Endothelial cell of umbilical vein (primary cell): ENCODE data around the gene NCOA7. TPM values are rescaled to one million over a fixed set of nuclear protein-coding genes. Genes with fewer than 3 reads are reported as not detected.

ENCODE experiments used
- BruUV-seq: library from RNA; stranded (reverse); fragments of 400-500 nt; replicated peaks from 2 replicates; lab custom pipeline; 2021; lab: Mats Ljungman, UMichigan
- CTCF ChIA-PET: fragments of 300-600, 350-600 bp; sonication (Branson Sonifier 250); formaldehyde crosslinking; loops from one replicate; lab custom pipeline; 2021; ENCODE audit warnings: antibody characterized with exemption, inconsistent platforms; lab: Charles Lee
- POLR2A ChIA-PET: fragments of 300-600, 350-600 bp; sonication (Branson Sonifier 250); formaldehyde crosslinking; loops from one replicate; lab custom pipeline; 2021; ENCODE audit warnings: antibody characterized with exemption, inconsistent platforms; lab: Charles Lee
- DNase-seq: peaks from one replicate; pipeline ENCODE4 v3.0.0-alpha.2; 2011; ENCODE audit warnings: low read depth, low spot score
- FAIRE-seq: peaks from 2 replicates; lab custom pipeline; 2011; peaks lifted over from hg19 to GRCh38; lab: Jason Lieb, UNC
- H2AFZ ChIP-seq: 2 replicates; pipeline ENCODE4 v1.6.0; 2012; ENCODE audit warnings: low read depth, low read length, control low read depth, inconsistent platforms
- H3K27ac ChIP-seq: 2 replicates; pipeline ENCODE4 v1.5.1; 2011; ENCODE audit warnings: low read depth, mild to moderate bottlenecking, control low read depth, low read length, moderate library complexity; ENCODE audit not compliant: insufficient read depth
- H3K27me3 ChIP-seq, 2 experiments: 2 replicates each; pipeline versions ENCODE4 v1.6.0 to v1.6.1; 2011; ENCODE audit warnings: low read length in 2 of 2, mixed read lengths in 1 of 2; ENCODE audit not compliant: control insufficient read depth in 2 of 2, insufficient read depth in 2 of 2
- H3K36me3 ChIP-seq, 2 experiments: 2 replicates in 1 of 2; 3 replicates in 1 of 2; pipeline ENCODE4 v1.5.1; 2011; ENCODE audit warnings: low read length in 2 of 2, mild to moderate bottlenecking in 1 of 2, moderate library complexity in 1 of 2; ENCODE audit not compliant: control insufficient read depth in 2 of 2, insufficient read depth in 2 of 2; ENCODE audit errors: extremely low read depth in 1 of 2
- H3K4me1 ChIP-seq: 3 replicates; pipeline ENCODE4 v1.5.1; 2011; ENCODE audit warnings: mild to moderate bottlenecking, low read length; ENCODE audit not compliant: control insufficient read depth, insufficient read depth; ENCODE audit errors: extremely low read depth
- H3K4me2 ChIP-seq: 2 replicates; pipeline ENCODE4 v1.6.1; 2011; ENCODE audit warnings: low read length, control low read depth, mixed read lengths; ENCODE audit not compliant: insufficient read depth
- H3K4me3 ChIP-seq, 3 experiments: fragments of 200-600 bp in 1 of 3; sonication (generic), shearing (Covaris generic) in 1 of 3; replicated peaks in 1 of 3; 2 replicates each; pipeline ENCODE4 v1.5.1; 2011 to 2016; ENCODE audit warnings: control low read depth in 3 of 3, low read length in 3 of 3, mild to moderate bottlenecking in 2 of 3, inconsistent platforms in 1 of 3, low read depth in 1 of 3, moderate library complexity in 1 of 3; ENCODE audit not compliant: insufficient read depth in 1 of 3
- H3K79me2 ChIP-seq: 2 replicates; pipeline ENCODE4 v1.6.0; 2012; ENCODE audit warnings: low read length, inconsistent platforms; ENCODE audit not compliant: control insufficient read depth, insufficient read depth
- H3K9ac ChIP-seq: replicated peaks from 2 replicates; pipeline ENCODE3; 2011; ENCODE audit warnings: low read length, control low read depth; ENCODE audit not compliant: insufficient read depth; ENCODE audit errors: extremely low read depth
- H3K9me1 ChIP-seq: replicated peaks from 3 replicates; pipeline ENCODE4 v1.6.0; 2011; ENCODE audit warnings: mild to moderate bottlenecking, low read length; ENCODE audit not compliant: control insufficient read depth, insufficient read depth; ENCODE audit errors: extremely low read depth
- H3K9me3 ChIP-seq: replicated peaks from 2 replicates; pipeline ENCODE4 v1.5.1; 2012; ENCODE audit warnings: low read length, inconsistent platforms; ENCODE audit not compliant: control insufficient read depth, insufficient read depth
- H4K20me1 ChIP-seq: replicated peaks from 2 replicates; pipeline ENCODE3; 2011; ENCODE audit warnings: mild to moderate bottlenecking, low read length; ENCODE audit not compliant: control insufficient read depth, insufficient read depth; ENCODE audit errors: extremely low read depth
- EZH2 ChIP-seq: IDR thresholded peaks from 2 replicates; pipeline ENCODE4 v1.6.1; 2012; ENCODE audit warnings: borderline replicate concordance, low read depth, mild to moderate bottlenecking, moderate library complexity, low read length, inconsistent platforms; ENCODE audit not compliant: severe bottlenecking
- FOS ChIP-seq: IDR thresholded peaks from 2 replicates; pipeline ENCODE4 v1.6.1; 2011; ENCODE audit warnings: mild to moderate bottlenecking, low read length, moderate library complexity, borderline replicate concordance; ENCODE audit not compliant: insufficient read depth
- GATA2 ChIP-seq: IDR thresholded peaks from 2 replicates; pipeline ENCODE4 v1.7.0; 2011; ENCODE audit warnings: low read depth, mild to moderate bottlenecking, moderate library complexity, mixed read lengths, low read length; ENCODE audit not compliant: insufficient read length, insufficient read depth
- JUN ChIP-seq: IDR thresholded peaks from 2 replicates; pipeline ENCODE4 v1.6.1; 2011; ENCODE audit warnings: borderline replicate concordance, low read depth; ENCODE audit not compliant: insufficient read length, insufficient read depth
- MYC ChIP-seq: IDR thresholded peaks from one replicate; pipeline ENCODE4 v1.6.1; 2011; ENCODE audit warnings: mild to moderate bottlenecking, low read depth, low read length
- POLR2A ChIP-seq: IDR thresholded peaks from 2 replicates; pipeline ENCODE4 v1.6.1; 2012; ENCODE audit warnings: low read depth, mild to moderate bottlenecking, control low read depth, low read length
- POLR2AphosphoS5 ChIP-seq: IDR thresholded peaks from 2 replicates; pipeline ENCODE4 v1.6.1; 2012; ENCODE audit warnings: low read depth, mild to moderate bottlenecking, control low read depth, low read length, moderate library complexity; ENCODE audit not compliant: insufficient read depth
- dilution Hi-C: fragments of 300-500 bp; cut with MboI; formaldehyde crosslinking; loops from one replicate; pipeline ENCODE4 v1.15.0; 2019; ENCODE audit warnings: low sequenced_read_pairs; ENCODE audit not compliant: extremely low pct_ligation_motif_present
- intact Hi-C: fragments of 100-400 bp; cut with micrococcal nuclease; formaldehyde crosslinking; loops from one replicate; pipeline ENCODE4 v1.10.0; 2022
- polyA plus RNA-seq, 4 experiments: library from polyadenylated mRNA; depleted of rRNA in 3 of 4; stranded (reverse) in 3 of 4; unstranded in 1 of 4; fragments of >200 nt; gene quantifications; 2 replicates each; pipeline versions ENCODE4 v1.2.1 to v1.2.3, GENCODE V29; 2011 to 2012; ENCODE audit warnings: missing spikeins in 1 of 4
- total RNA-seq: library from RNA; stranded (reverse); gene quantifications from 2 replicates; pipeline ENCODE4 v1.2.3, GENCODE V29; 2021
- TF ChIP-seq, protein P1 (sequence below), 2 donors: IDR thresholded peaks; 1 replicate in 1 of 2; 2 replicates in 1 of 2; pipeline ENCODE4 v1.5.1; 2011; ENCODE audit warnings: low read length in 2 of 2, mild to moderate bottlenecking in 2 of 2, moderate library complexity in 2 of 2, control low read depth in 1 of 2, inconsistent platforms in 1 of 2, low read depth in 1 of 2; ENCODE audit not compliant: insufficient read depth in 1 of 2; ENCODE audit errors: extremely low read depth in 1 of 2
- TF ChIP-seq, protein P2 (sequence below): IDR thresholded peaks from 2 replicates; pipeline ENCODE4 v1.6.1; 2011; ENCODE audit not compliant: insufficient read depth, insufficient read length

Gene NCOA7
- total and polyA plus RNA-seq, 2 donors (not counting 3 experiments of a cell fraction or from before 2014, with no cell fraction given): 27.7 to 71.2 TPM

DNA sequence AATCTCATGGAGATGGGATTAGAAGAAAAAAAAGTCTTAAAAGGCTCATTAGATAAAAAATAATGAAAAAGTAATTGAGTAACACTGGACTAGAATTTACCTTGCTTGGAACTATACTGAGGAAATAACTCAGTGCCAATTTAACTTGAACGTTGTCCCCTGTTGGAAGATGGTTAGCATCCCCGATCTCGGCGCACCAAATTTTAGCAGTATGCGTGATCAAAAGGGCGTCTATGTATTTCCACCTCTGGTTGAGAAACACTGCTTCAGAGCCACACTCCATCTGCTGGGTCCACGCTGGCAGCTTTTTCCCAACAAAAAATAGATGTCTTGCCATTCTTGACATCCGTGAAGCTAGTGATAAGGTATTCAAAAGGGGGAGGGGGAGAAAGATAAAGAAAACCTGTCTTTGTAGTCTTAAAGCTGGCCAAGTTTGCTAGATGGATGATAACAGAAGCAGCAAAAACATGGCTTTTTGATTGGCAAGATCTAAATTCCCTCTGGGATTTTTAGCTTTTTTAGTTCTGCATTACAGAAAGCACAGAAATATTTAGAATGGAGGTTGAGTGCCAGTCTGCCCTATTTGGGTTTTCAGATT, 172.2 kb downstream of the NCOA7 start:
- H3K27me3 ChIP-seq: no peaks in the 10 kb centered on the region
- H4K20me1 ChIP-seq: no peaks in the 10 kb centered on the region
- no peak overlapping the region for H3K9ac ChIP-seq
- no peak for DNase-seq
- intact Hi-C loops (no loop called here), dilution Hi-C loops (no loop called here)
- no peaks in the 10 kb centered on the region for H3K9me3 ChIP-seq
- H2AFZ ChIP-seq: no peak overlapping the region
- ChIA-PET POLR2A (interaction anchor here (0.6 kb wide), 1 partner anchor 943 kb away, joined by 7 read pairs; no protein-coding TSS in a partner anchor), CTCF (interaction anchor here (1.1 to 3.5 kb wide), 4 partner anchors 12 to 171 kb away, joined by 3 to 24 read pairs (median 3); no protein-coding TSS in a partner anchor)
- H3K79me2 ChIP-seq: no peaks in the 10 kb centered on the region
- BruUV-seq: no TSS peak
- FAIRE-seq: no peak
- no peaks in the 10 kb centered on the region for H3K9me1 ChIP-seq
- TF ChIP-seq JUN: no peak
- TF ChIP-seq POLR2A: no peak
- no peak for TF ChIP-seq MYC
- no peak for TF ChIP-seq GATA2
- TF ChIP-seq FOS: no peak
- TF ChIP-seq, protein P1, sequence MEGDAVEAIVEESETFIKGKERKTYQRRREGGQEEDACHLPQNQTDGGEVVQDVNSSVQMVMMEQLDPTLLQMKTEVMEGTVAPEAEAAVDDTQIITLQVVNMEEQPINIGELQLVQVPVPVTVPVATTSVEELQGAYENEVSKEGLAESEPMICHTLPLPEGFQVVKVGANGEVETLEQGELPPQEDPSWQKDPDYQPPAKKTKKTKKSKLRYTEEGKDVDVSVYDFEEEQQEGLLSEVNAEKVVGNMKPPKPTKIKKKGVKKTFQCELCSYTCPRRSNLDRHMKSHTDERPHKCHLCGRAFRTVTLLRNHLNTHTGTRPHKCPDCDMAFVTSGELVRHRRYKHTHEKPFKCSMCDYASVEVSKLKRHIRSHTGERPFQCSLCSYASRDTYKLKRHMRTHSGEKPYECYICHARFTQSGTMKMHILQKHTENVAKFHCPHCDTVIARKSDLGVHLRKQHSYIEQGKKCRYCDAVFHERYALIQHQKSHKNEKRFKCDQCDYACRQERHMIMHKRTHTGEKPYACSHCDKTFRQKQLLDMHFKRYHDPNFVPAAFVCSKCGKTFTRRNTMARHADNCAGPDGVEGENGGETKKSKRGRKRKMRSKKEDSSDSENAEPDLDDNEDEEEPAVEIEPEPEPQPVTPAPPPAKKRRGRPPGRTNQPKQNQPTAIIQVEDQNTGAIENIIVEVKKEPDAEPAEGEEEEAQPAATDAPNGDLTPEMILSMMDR (IDR thresholded peaks at IDR 0.05; ENCODE audit: extremely low read depth in 1 of 2, insufficient read depth in 1 of 2, low read depth in 1 of 2, low read length in 2 of 2): no peak
- TF ChIP-seq POLR2AphosphoS5: no peak
- TF ChIP-seq EZH2: no peak
- TF ChIP-seq, protein P2, sequence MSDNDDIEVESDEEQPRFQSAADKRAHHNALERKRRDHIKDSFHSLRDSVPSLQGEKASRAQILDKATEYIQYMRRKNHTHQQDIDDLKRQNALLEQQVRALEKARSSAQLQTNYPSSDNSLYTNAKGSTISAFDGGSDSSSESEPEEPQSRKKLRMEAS: no peak
- no peaks in the 10 kb centered on the region for H3K36me3 ChIP-seq
- H3K4me3 ChIP-seq: no peak overlapping the region
- no peak overlapping the region for H3K4me2 ChIP-seq
- peaks cover 2% of the 10 kb centered on the region for H3K4me1 ChIP-seq
- no peak overlapping the region for H3K27ac ChIP-seq
